EL (cell line): ENCODE measurements around the gene PHC3.

Experiments used
- DNase-seq: peaks from one replicate; pipeline ENCODE4 v3.0.0-alpha.2; 2016

Gene PHC3

DNA sequence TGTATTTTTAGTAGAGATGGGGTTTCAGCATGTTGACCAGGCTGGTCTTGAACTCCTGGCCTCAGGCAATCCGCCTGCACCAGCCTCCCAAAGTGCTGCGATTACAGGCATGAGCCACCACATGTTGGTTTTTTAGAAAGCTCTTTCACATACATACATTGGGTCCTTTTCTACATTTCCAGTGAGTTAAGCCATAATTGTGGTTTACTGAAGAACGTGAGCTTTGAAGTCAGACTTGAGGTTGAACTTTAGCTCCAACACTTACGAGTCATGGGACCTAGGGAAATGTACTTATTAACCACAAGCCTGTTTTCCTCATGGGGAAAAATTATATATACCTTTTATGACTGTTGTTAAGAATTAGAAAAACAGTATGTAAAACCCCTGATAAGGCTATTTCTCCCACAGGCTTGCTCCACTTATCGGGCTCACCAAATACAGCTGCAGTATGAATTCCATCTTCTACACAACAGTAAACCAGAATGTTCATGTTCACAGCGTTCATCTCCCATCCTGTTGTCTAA, 104.8 kb downstream of the PHC3 start:
- DNase-seq: peak; percentile 70

DNA sequence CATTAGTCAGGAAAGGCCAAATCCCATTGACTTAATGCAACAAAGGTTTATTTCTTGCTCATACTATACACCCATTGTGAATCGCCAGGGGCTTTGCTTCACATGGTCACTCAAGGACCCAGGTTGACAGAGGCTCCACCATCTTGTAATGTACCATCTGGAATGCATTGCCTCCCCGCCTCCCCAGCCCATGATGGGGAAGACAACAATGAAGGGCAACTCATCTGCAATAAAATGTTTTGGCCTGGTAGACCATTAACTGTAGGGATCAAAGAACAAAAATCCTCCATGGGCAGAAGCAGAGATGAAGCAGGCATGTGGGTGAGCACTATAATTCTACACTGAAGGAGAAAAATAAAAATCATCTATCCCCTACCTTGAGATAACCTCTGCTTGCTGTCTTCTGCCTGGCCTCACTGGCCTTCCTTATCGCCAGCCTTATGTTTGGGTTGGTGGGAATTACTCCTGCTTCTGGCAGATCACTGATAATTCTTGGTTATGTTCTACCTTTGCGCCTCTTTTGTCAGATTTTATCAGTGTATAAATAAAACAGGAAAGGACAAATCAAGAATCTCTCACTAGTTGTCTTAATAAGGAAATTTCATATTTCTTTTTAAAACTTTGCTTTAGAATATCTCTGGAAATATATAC, 106.0 kb downstream of the PHC3 start:
- DNase-seq: no peak

DNA sequence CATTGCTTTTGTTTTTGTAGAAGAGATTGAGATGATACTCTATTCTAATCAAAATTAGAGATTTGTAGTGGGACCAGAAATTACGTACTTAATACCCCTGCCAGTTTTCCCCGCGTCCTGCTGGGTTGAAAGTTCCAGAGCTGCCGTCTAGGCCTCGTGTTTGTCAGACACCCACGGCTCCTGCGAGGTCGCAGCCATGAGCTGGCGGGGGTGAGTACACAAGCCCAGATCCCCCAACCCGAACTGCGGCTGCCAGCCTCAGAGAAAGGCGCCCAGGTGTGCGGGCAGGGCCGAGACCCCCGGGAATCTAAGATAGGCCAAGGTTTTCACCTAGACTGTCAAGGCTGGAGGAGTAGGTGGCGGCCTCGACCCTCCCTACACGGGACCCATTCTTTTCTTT, 117.4 kb downstream of the PHC3 start:
- no peak for DNase-seq

DNA sequence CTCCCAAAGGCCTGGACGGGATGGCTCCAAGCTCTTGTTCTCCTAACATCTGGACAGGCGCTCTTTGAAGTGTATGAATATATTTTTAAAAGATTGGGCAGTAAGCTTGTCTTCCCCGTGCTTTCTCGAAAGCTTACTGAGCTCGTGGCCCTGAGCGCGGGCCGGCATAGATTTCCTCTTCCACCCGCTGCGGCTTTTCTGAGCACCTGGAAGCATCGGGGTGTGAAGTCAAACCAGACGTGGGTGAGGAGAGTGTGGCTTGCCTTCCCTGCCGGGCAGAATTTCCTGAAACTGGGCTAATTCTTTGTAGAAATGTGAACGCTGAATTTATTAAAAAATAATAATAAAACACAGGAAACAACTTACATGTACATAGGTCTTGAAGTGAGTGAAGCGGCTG, 117.8 kb downstream of the PHC3 start:
- DNase-seq: no peak

DNA sequence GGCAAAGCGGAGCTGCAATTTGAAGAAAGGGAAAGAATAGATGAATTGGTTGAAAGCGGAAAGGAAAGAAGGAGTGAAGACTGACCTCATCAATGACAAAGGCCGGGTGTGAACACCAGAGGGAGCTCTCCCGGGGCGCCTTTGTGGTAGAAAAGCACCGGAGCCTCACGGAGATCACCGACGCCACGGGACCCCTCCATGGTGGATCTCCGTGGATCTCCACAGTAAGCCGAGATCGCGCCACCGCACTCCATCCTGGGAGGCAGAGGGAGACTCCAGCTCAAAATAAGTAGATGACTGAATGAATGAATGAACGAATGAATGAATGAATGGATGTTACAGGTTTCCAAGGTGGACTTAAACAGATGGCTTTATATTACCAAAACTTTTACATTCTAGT, 118.8 kb downstream of the PHC3 start:
- DNase-seq: no peak

DNA sequence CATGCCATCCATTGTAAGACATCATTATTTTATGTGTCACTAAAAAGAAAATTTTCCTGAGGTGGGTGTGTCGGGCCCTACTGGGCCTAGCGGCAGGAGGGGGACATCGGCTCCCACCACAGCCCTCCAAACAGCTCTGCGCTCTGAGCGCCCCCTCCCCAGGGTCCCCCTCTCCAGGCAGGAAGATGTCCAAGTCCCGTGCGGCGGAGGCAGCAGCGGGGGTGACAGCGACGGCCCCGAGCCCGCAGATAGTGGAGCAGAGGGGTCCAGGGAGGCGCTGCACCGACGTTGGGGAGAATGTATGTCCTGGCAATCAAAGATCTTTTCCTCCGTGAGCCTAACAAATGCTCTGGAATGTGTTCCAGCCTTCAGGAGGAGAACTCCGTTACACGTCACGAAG, 119.5 kb downstream of the PHC3 start:
- no peak for DNase-seq

DNA sequence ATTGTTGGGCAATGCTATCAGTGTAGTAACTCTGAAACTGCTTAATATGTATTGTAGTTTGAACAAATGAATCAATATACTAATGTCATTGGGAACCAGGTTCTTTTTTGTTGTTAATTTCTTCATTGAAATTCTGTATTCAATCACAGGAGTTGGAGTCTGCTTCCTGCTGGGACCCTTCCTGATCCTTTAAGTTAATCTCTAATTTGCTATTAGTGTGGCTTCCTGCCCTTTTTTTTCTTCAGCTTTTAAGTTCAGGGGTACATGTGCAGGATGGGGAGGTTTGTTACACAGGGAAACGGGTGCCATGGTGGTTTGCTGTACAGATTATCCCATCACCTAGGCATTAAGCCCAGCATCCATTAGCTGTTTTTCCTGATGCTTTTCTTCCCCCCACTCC, 122.1 kb downstream of the PHC3 start:
- DNase-seq: no peak

DNA sequence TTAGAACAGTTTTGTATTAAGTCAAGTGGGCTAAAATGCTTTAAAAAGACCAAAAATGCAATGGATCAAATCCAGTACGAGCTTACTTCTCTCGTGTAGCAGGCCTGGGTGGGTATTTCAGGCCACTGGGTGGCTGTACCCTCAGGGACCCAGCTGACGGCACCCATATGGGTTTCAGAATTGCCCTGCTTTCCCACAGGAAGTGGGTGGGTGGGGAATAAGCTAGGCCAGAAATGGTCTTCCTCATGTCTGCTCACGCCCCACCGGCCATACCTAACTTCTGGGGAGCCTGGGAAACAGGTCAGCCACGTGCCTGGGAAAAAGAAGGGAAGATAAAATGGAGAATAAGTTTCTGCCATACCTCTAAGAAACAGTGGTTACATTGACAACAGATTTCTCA, 123.4 kb downstream of the PHC3 start:
- no peak for DNase-seq

DNA sequence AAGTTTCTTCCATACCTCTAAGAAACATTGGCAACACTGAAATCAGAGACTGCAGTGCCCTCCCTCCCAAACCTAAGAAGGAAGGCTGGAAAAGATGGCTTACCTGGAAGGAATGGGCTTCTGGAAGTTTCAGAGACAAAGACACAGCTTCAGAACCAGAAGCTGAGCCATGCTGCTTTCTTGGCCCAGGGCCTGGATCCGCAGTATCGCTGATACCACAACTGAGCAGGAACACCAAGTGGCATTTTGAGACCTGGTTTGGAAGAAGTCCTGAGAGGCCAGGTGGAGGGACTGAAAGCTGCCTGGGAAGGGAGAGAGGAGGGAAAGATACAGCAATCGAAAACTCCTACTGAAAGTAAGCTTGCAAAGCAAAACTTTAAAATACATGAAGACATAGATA, 124.0 kb downstream of the PHC3 start:
- DNase-seq: no peak

DNA sequence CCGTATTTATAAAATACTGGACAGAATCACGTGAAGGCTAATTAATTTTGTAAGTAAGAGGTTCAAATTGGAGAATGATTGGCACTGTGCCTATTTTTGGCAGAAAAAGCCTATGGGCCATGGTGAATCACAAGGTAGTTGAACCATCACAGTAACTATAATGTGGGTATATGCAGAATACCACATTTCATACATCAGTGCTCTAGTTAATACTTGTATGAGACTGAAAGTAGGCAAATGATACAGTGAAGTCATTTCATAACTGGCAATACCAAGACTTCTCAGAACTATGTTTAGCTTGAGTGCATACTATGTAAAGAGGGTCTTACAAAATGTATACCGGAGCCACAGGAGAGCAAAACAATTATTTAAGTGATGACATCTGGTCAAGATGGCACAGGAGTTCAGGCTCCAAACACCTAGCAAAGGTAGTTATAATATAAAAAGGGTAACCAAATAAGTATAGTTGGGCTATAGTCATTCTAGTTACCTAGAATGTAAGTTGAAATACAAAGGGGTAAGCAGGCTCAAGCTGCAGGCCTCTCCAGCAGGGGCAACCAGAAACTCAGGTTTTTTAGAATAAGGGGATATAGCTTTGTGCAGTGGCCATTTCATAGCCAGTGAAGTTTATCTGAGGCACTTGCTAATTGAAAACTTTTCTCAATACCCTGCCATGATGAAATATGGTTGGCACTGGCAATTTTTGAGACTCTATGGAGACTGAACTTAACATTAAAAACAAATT, 124.7 kb downstream of the PHC3 start:
- no peak for DNase-seq

DNA sequence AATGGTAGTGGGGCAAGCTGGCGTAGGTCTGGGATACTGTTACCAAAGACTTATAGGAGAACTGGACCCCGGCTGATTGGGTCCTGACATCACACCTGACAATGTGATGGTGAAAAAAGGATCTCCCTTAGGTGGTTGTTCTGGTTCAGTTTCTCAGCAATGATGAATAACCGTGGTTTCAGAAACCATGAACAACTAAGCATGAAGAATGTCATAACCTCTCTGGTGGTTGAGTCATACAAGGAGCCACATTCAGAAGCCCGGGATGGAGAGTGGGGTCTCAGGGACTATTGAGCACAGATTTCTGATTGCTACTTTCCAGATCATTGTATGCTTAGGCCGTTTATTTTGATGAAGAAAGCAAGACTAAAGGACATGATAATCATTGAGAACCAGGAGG, 126.3 kb downstream of the PHC3 start:
- peak; percentile 41 for DNase-seq

DNA sequence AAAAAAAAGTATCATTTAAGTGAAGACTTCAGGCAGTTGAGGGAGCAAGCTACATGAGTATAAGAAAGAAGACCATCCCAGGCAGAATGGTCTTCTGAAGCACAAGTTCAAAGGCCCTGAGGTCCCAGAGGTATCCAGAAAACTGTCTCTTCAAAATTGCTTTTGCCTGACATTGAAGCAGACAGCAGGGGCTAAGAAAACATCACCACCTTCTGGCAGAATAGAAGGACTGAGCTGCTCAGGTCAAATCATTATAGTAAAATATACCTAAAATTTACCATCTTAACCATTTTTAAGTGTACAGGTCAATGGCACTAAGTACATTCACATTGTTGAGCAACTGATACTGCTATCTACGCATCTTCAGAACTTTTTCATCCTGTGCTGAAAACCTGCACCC, 127.3 kb downstream of the PHC3 start:
- DNase-seq: no peak

DNA sequence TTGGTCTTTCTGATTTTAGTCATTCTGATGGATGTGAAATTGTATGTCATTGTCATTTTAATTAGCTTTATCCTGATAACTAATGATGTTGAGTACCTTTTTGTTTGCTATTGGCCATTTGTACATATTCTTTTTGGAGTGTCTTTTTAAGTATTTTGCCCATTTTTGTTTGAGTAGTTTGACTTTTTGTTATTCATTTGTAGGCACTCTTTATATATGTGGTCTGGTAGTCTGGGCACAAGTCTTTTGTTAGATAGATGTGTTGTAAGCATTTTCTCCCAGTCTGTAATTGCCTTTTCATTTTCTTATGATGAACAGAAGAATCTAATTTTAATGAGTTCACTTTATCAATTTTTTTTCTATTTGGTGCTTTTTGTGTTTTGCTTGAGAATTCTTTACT, 129.1 kb downstream of the PHC3 start:
- no peak for DNase-seq

DNA sequence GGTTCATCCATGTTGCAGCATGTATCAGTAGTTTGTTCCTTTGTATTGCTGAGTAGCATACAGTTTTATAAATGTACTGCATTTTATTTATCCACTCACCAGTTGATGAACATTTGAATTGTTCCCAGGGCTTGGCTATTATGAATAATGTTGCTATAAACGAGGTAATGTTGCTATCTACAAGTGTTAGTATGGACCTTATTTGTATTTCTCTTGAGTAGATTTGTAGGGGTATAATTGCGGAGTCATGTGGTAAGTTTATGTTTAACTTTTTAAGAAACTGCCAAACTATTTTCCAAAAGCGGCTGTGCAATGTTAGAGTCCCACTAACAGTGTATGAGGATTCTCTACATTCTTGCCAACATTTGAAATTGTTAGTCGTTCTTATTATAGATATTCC, 130.8 kb downstream of the PHC3 start:
- DNase-seq: no peak

DNA sequence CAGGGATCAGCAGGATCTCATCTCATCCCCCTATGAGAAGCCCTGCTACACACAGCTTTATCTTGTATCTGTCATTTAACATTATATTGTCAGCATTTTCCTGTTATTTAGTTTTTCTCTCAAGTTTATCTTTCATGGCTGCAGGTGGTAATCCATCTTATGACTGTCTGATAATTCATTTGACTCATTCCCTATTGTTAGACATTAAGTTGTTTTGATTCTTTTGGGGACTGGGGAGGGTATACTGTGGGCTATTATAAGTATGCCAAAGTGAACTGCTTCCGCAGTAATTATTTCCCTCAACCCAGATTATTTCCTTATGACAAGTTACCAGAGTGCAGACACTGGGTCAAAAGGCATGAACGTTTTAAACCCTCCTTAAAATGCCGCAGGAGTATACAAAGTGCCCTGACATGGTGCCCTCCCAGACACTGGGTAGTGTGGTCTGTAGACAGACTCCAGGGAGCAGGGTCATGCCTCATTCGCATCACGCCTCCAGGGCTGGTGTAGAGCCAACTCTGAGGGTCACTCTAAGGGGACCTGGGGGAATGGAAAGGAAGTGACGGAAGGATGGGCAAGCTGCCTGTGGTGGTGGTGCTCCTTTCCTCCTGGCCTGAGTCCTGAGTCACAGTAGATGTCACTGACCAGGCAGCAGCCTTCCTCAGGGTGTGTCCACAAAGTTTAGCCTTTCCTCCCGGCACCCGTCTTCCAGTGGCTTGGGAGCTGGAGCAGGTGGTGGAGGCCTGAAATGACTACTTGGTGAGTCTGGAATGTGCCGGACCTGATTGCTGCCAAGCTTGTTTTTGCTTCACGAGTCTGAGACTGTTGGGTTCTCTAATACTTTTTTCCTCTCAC, 132.2 kb downstream of the PHC3 start:
- DNase-seq: peak; percentile 69

DNA sequence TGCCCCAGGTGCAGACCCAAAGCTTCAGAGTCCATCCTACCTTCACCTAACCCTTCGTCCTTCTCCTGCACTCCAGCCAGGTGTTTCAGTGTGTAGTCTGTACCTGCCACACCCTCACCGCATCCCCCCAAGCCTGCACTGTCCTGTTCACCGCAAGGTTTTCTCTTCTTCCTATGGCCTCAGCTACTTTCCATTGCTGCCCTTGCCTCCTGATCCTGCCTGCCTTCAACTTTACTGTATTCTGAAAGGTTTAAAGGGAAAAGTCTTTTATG, 134.5 kb downstream of the PHC3 start:
- DNase-seq: no peak

DNA sequence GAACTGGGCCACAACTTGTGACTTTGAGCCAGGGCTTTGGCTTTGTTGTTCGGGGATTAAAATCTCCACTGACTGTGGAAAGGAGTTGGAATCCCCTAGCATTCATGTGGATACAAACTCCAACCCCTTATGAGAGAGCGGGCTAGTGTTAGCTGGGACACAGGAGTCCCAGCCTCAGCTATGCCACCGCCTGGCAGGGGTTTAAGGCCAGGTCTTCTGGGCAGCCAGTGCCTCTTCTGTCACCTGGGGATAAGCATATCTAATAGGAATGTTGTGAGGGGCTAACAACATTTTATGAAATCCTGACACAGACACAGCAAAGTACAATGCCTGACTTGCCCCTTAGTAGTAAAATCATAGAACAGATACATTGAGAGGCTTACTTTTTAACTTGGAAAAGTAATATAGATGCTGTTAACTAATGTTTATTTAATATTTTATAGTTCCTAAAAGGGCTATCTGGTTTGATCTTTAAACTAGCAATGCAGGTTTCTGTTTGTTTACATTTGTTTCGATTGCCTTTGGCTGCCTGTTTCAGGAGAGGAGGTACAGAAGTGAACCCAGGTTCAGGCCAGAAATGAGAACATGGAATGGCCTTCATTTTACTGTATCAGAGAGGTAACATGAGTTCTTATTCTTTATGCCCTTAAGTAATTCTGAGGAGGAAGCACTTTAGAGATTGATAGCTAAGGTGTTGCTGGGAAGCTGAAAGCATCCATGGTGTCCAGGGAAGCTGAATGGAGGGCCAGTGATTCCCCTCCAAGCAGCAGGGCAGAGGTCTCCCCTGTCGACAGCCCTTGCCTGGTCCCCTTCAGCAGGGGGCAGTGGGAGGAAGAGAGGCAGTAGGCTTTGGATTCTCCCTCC, 135.0 kb downstream of the PHC3 start:
- no peak for DNase-seq

DNA sequence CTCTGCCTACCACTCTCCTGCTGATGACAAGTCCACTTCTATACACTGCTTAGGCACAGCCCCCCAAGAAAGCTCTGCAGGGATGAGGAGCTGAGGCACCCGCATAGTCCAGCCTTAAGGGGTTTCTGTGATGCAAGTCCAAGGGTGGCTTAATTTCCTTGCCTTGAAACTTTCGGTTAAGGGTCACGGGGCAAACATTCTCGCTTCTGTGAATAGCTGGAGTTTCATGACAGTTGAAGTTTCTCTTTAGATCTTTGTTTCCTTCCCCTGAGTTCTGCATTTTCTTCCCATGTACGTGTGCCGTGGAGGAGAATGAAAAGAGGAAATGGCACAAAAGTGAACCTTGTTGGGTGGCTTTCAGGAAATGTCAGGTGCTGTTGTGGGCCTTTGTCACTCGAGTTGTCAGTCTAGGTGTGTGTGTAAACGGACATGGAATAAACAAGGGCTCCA, 136.7 kb downstream of the PHC3 start:
- no peak for DNase-seq

DNA sequence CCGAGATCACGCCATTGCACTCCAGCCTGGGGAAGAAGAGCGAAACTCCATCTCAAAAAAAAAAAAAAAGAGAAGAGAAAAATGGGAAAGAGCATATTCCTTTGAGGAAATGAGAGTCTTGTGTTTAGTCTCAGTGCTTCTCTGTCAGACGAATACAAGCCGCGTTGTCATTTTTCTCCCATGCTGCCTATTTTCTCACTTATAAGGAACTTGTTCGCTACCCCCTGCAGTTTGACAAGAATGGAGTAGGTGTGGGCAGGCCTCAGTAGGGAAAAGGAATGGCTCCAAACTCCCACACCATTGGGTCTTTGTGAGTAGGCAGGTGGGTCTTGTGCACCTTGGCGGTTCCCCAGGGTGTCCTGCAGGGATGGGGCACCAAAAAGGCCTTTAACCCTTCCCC, 137.3 kb downstream of the PHC3 start:
- DNase-seq: no peak

DNA sequence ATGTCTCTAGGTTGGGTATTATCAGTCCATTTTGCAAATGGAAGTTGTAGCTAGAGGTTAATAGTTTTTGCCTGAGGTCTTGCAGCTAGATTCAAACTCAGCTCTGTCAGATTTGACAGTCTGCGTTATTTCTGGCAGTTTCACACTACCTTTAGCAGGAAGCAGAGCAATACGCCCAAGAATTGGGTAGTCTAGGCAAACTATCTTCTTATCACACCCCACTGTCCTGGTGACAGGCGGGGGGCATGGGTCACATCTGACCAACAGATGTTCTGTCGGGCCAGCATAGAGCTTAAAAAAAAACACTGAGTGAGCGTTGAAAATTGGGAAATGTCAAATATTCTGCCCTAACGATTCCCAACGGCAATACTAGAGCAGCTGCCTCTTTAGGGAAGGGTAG, 138.0 kb downstream of the PHC3 start:
- DNase-seq: peak; percentile 15

DNA sequence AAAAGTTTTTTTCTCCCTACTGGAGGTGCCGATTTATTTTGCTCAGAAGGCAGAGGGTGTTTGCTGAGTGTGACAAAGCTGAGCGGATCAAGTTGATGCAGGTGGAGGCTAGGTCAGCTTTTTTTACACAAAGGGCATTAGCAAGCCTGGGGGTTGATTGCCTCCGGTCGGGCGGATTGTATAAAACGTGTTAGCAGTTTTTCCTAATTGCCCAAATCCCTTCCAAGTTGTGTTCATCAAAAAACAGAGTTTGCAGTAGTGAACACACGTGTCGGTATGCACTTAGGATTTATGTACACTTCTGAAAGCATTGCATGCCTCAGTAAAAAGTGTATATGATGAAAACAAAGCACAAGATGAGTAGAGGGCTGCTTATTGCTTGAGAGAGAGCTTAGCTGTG, 141.1 kb downstream of the PHC3 start:
- no peak for DNase-seq

DNA sequence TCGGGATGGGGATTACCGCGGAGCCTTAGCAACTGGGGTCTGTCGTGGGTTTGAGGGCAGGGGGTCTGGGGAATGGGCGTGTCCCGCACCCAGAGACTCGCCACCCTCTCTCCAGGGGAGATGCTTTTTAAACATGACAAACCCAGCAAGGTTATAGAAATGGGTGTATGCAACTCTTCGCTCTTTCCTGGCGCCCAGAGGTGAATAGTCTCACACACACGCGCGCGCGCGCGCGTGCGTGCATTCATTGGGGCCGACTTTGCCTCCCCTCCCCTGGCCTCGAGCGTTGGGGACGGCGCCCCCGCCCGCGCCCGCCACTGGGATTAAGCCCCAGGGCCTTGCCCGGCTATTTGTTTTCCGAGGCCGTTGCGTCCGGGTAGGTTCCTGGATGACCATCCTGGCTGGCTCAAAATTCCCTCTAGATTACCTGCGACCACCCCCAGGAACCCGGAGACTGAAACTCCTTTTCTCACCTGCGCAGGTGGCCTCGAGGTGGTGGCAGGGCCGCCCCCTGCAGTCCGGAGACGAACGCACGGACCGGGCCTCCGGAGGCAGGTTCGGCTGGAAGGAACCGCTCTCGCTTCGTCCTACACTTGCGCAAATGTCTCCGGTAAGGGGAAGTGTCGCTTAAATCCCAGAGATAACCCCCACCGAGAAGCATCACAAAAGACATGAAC, 143.0 kb downstream of the PHC3 start:
- DNase-seq: no peak
